Stimulated activated CD4-positive, alpha-beta T cell treated with anti-CD3 and anti-CD28 coated beads, TNF-alpha, amount 100 ng/mL, for 4 hours (primary cell): ENCODE data around the gene MZT1.

ENCODE experiments used
- DNase-seq, 3 experiments: peaks; one replicate each; pipeline ENCODE4 v3.0.0-alpha.2; 2020; ENCODE audit warnings: low read depth in 3 of 3

The MZT1 gene

DNA sequence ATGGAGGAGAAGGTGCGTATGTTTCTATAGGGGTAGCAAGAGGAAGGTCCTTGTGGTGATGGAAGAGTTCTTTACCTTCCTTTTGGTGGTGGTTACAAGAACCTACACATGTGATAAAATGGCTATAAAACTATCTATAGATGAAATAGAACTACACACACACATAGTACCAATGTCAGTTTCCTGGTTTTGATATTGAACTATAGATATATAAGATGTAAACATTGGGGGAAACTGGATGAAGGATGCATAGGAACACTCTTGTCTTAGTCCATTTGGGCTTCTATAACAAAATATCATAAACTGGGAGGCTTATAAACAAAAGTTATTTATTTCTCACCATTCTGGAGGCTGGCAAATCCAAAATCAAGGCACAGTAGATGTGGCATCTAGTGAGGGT is 47.1 kb downstream of the MZT1 start:
- no peak for DNase-seq

- DNase-seq: no peak
Measured at GRCh38 chr13:72678312-72678711, 49.1 kb downstream of the MZT1 start.

- DNase-seq: no peak
Measured at GRCh38 chr13:72677431-72677830, 50.0 kb downstream of the MZT1 start.

GRCh38 chr13:72666391-72666790 is 61.0 kb downstream of the MZT1 start:
- DNase-seq: no peak

DNA sequence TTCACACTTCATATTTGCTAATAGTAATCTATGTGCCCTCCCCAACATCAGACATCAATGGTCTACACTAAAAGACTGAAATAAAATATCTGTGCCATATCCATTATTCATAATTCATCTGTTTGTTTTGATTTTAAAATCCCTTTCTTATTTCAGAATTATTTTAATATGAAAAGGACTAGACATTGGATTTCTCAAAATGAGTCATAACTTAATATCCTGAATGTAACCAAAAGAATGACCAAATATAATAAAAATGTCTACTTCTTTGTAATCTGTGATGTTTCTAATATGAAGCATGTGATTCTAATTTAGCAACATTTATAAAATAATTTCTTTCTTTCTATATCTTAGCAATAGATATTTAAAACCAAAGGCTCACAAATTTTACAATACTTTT is 64.9 kb downstream of the MZT1 start:
- DNase-seq: no peak
